LNCaP clone FGC (cell line): ENCODE data around the gene SYT2.

ENCODE experiments used
- DNase-seq: peaks from one replicate; pipeline ENCODE4 v3.0.0-alpha.2; 2011; ENCODE audit warnings: low read depth
- H3K4me3 ChIP-seq: 2 replicates; pipeline ENCODE4 v1.5.1; 2011; ENCODE audit warnings: mild to moderate bottlenecking, low read depth, low read length, control low read depth
- CTCF ChIP-seq: IDR thresholded peaks from 2 replicates; pipeline ENCODE4 v1.5.1; 2012; ENCODE audit warnings: mild to moderate bottlenecking; ENCODE audit not compliant: control insufficient read depth, insufficient read depth; ENCODE audit errors: extremely low read depth

Gene SYT2

GRCh38 chr1:202687370-202687769 is 22.9 kb downstream of the SYT2 start:
- no peak for TF ChIP-seq CTCF
- H3K4me3 ChIP-seq, result no peak overlapping the region

DNA sequence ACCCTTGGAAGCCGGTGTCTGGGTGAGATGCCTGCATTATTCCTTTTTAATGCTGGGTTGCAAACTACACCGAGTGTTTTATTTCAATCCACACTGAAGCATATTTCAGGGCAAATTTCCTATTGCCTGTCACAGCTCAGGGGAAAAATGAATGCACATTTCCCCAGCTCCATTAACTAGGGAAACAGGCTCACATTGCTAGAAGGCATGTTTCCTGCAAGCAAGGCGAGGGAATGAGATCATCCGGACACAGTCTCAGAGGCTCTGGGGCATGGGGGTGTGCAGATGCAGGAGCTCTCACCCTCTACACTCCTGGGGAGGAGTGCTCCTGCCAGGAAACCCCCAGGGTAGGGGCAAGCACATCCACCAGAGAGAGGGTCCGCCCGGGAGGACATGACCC is 24.6 kb downstream of the SYT2 start:
- TF ChIP-seq CTCF, result no peak
- DNase-seq, result no peak
- no peak overlapping the region for H3K4me3 ChIP-seq

More at GRCh38 chr1:202687370-202687769, 22.9 kb downstream of the SYT2 start:
- DNase-seq, result no peak

GRCh38 chr1:202684716-202685115 is 25.5 kb downstream of the SYT2 start:
- H3K4me3 ChIP-seq, result no peak overlapping the region
- no peak for DNase-seq
- TF ChIP-seq CTCF, result no peak

DNA sequence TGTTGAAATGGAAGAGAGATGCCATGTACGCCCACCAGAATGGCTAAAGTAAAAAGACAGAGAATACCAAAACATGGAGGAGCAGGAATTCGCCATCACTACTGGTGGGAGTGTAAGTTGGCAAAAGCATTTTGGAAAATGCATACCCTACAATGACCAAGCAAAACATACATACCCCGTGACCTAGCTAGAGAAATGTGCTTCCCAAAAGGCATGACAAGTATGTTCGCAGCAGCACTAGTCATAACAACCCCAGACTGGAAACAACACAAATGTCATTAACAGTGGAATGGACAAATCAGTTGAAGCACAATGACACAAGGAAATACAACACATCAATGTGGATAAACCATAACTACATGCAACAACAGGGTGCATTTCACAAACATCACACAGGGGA is 27.2 kb downstream of the SYT2 start:
- no peak overlapping the region for H3K4me3 ChIP-seq
- TF ChIP-seq CTCF, result no peak
- no peak for DNase-seq

- no peak for TF ChIP-seq CTCF
- H3K4me3 ChIP-seq, result no peak overlapping the region
- no peak for DNase-seq
Observed at GRCh38 chr1:202682477-202682876, 27.8 kb downstream of the SYT2 start.

- TF ChIP-seq CTCF, result no peak
- no peak for DNase-seq
- no peak overlapping the region for H3K4me3 ChIP-seq
Observed at GRCh38 chr1:202681736-202682420, 28.4 kb downstream of the SYT2 start.
